ENCODE data around the gene USP17L30. TPM values are rescaled to one million over a fixed set of nuclear protein-coding genes. Genes with fewer than 3 reads are reported as not detected.

USP17L30 gene
- total and polyA plus RNA-seq, 2 donors (not counting 1 experiment from before 2014, with no cell fraction given), result not detected

GRCh38 chr4:9409793-9410192, 46.9 kb downstream of the USP17L30 start:
- TF ChIP-seq CTCF (conservative IDR thresholded peaks at IDR 0.05 in 1 of 2, IDR thresholded peaks at IDR 0.05 in 1 of 2; ENCODE audit: low read depth in 1 of 2, low read length in 2 of 2), result no peak
- TF ChIP-seq EZH2 (IDR thresholded peaks at IDR 0.05; ENCODE audit: low read length, missing control alignments), result no peak
- no peaks in the 10 kb centered on the region for H3K79me2 ChIP-seq (ENCODE audit: control insufficient read depth, insufficient read depth, low read length)
- H3K27me3 ChIP-seq (ENCODE audit: control insufficient read depth, insufficient read depth, low read length), result no peaks in the 10 kb centered on the region
- no peaks in the 10 kb centered on the region for H3K36me3 ChIP-seq (ENCODE audit: control insufficient read depth, insufficient read depth, low read length)
- H3K4me3 ChIP-seq (replicated peaks in 1 of 4; ENCODE audit: control extremely low read depth in 1 of 4, insufficient read depth in 1 of 4, low read depth in 3 of 4, low read length in 4 of 4), result no peak overlapping the region
- no peaks in the 10 kb centered on the region for H3K4me1 ChIP-seq (ENCODE audit: control insufficient read depth, extremely low read depth, insufficient read depth, low read length)
- no peaks in the 10 kb centered on the region for H3K9me3 ChIP-seq (ENCODE audit: control insufficient read depth, insufficient read depth, low read depth, low read length)
- no peak overlapping the region for H3K9ac ChIP-seq (ENCODE audit: insufficient read depth, low read length)
- H4K20me1 ChIP-seq (ENCODE audit: control insufficient read depth, extremely low read depth, insufficient read depth, low read length), result no peaks in the 10 kb centered on the region
- H2AFZ ChIP-seq (ENCODE audit: low read length), result no peak overlapping the region
- no peak overlapping the region for H3K4me2 ChIP-seq (ENCODE audit: extremely low read depth, insufficient read depth, low read length)
- H3K27ac ChIP-seq (ENCODE audit: insufficient read depth, low read length), result no peak overlapping the region
- no peak for DNase-seq (ENCODE audit: low read depth in 2 of 2)

Other genes starting within 250 kb of the USP17L30 start
- not detected in 2 replicates for gene FAM90A26, start 192.7 kb upstream of the USP17L30 start, total RNA-seq
- not detected in 2 replicates for gene FAM90A26, start 192.7 kb upstream of the USP17L30 start, polyA plus RNA-seq
- gene USP17L10, start 152.5 kb upstream of the USP17L30 start, total RNA-seq, result not detected in 2 replicates
- not detected in 2 replicates for gene USP17L10, start 152.5 kb upstream of the USP17L30 start, polyA plus RNA-seq
- not detected in 2 replicates for gene USP17L11, start 147.7 kb upstream of the USP17L30 start, total RNA-seq
- gene USP17L11, start 147.7 kb upstream of the USP17L30 start, polyA plus RNA-seq, result not detected in 2 replicates
- gene USP17L12, start 143.0 kb upstream of the USP17L30 start, total RNA-seq, result not detected in 2 replicates
- gene USP17L12, start 143.0 kb upstream of the USP17L30 start, polyA plus RNA-seq, result not detected in 2 replicates
- gene USP17L13, start 138.2 kb upstream of the USP17L30 start, total RNA-seq, result not detected in 2 replicates
- not detected in 2 replicates for gene USP17L13, start 138.2 kb upstream of the USP17L30 start, polyA plus RNA-seq
- gene USP17L15, start 128.7 kb upstream of the USP17L30 start, total RNA-seq, result not detected in 2 replicates
- not detected in 2 replicates for gene USP17L15, start 128.7 kb upstream of the USP17L30 start, polyA plus RNA-seq
- not detected in 2 replicates for gene USP17L17, start 119.2 kb upstream of the USP17L30 start, total RNA-seq
- gene USP17L17, start 119.2 kb upstream of the USP17L30 start, polyA plus RNA-seq, result not detected in 2 replicates
- gene USP17L18, start 114.5 kb upstream of the USP17L30 start, total RNA-seq, result not detected in 2 replicates
- gene USP17L18, start 114.5 kb upstream of the USP17L30 start, polyA plus RNA-seq, result not detected in 2 replicates
- not detected in 2 replicates for gene USP17L19, start 109.8 kb upstream of the USP17L30 start, total RNA-seq
- gene USP17L19, start 109.8 kb upstream of the USP17L30 start, polyA plus RNA-seq, result not detected in 2 replicates
- gene USP17L20, start 105.0 kb upstream of the USP17L30 start, total RNA-seq, result not detected in 2 replicates
- not detected in 2 replicates for gene USP17L20, start 105.0 kb upstream of the USP17L30 start, polyA plus RNA-seq
- not detected in 2 replicates for gene USP17L21, start 100.3 kb upstream of the USP17L30 start, total RNA-seq
- gene USP17L21, start 100.3 kb upstream of the USP17L30 start, polyA plus RNA-seq, result not detected in 2 replicates
- gene USP17L22, start 95.5 kb upstream of the USP17L30 start, total RNA-seq, result not detected in 2 replicates
- not detected in 2 replicates for gene USP17L22, start 95.5 kb upstream of the USP17L30 start, polyA plus RNA-seq
- not detected in 2 replicates for gene USP17L24, start 38.0 kb upstream of the USP17L30 start, total RNA-seq
- gene USP17L24, start 38.0 kb upstream of the USP17L30 start, polyA plus RNA-seq, result not detected in 2 replicates
- not detected in 2 replicates for gene USP17L25, start 33.2 kb upstream of the USP17L30 start, total RNA-seq
- gene USP17L25, start 33.2 kb upstream of the USP17L30 start, polyA plus RNA-seq, result not detected in 2 replicates
- gene USP17L26, start 28.5 kb upstream of the USP17L30 start, total RNA-seq, result not detected in 2 replicates
- gene USP17L26, start 28.5 kb upstream of the USP17L30 start, polyA plus RNA-seq, result not detected in 2 replicates
- gene USP17L5, start 23.7 kb upstream of the USP17L30 start, total RNA-seq, result not detected in 2 replicates
- gene USP17L5, start 23.7 kb upstream of the USP17L30 start, polyA plus RNA-seq, result not detected in 2 replicates
- not detected in 2 replicates for gene USP17L27, start 19.0 kb upstream of the USP17L30 start, total RNA-seq
- not detected in 2 replicates for gene USP17L27, start 19.0 kb upstream of the USP17L30 start, polyA plus RNA-seq
- gene USP17L28, start 14.2 kb upstream of the USP17L30 start, total RNA-seq, result not detected in 2 replicates
- not detected in 2 replicates for gene USP17L28, start 14.2 kb upstream of the USP17L30 start, polyA plus RNA-seq
- not detected in 2 replicates for gene USP17L29, start 9.5 kb upstream of the USP17L30 start, total RNA-seq
- not detected in 2 replicates for gene USP17L29, start 9.5 kb upstream of the USP17L30 start, polyA plus RNA-seq
- not detected in 2 replicates for gene DEFB131A, start 81.3 kb downstream of the USP17L30 start, total RNA-seq
- not detected in 2 replicates for gene DEFB131A, start 81.3 kb downstream of the USP17L30 start, polyA plus RNA-seq